LNCAP (cell line): Measurements from ENCODE around the gene RGCC.

Experiments
- CTCF ChIP-seq: fragments of 450-650 bp; IDR thresholded peaks from 2 replicates; pipeline ENCODE4 v1.5.1; 2017; ENCODE audit warnings: mild to moderate bottlenecking

Gene RGCC

GRCh38 chr13:41503356-41503755 lies 46.0 kb downstream of the RGCC start:
- no peak for TF ChIP-seq CTCF

GRCh38 chr13:41505209-41505835 lies 48.0 kb downstream of the RGCC start:
- TF ChIP-seq CTCF, result no peak

- no peak for TF ChIP-seq CTCF
Observed at GRCh38 chr13:41506312-41506711, 49.0 kb downstream of the RGCC start.

GRCh38 chr13:41509971-41510370 lies 52.6 kb downstream of the RGCC start:
- TF ChIP-seq CTCF, result no peak

GRCh38 chr13:41511827-41512226 lies 54.5 kb downstream of the RGCC start:
- no peak for TF ChIP-seq CTCF

- TF ChIP-seq CTCF, result no peak
Observed at GRCh38 chr13:41512441-41512840, 55.1 kb downstream of the RGCC start.

GRCh38 chr13:41513600-41513999 lies 56.2 kb downstream of the RGCC start:
- TF ChIP-seq CTCF, result no peak

- TF ChIP-seq CTCF, result no peak
Observed at GRCh38 chr13:41514853-41515395, 57.6 kb downstream of the RGCC start.
